HG03571 (cell line): ENCODE measurements around the gene WDR18.

Experiments
- ATAC-seq: cut with Tn5 transposase; IDR thresholded peaks from one replicate; pipeline ENCODE4 v1.9.1; 2021; ENCODE audit not compliant: unreplicated experiment

WDR18 gene

DNA sequence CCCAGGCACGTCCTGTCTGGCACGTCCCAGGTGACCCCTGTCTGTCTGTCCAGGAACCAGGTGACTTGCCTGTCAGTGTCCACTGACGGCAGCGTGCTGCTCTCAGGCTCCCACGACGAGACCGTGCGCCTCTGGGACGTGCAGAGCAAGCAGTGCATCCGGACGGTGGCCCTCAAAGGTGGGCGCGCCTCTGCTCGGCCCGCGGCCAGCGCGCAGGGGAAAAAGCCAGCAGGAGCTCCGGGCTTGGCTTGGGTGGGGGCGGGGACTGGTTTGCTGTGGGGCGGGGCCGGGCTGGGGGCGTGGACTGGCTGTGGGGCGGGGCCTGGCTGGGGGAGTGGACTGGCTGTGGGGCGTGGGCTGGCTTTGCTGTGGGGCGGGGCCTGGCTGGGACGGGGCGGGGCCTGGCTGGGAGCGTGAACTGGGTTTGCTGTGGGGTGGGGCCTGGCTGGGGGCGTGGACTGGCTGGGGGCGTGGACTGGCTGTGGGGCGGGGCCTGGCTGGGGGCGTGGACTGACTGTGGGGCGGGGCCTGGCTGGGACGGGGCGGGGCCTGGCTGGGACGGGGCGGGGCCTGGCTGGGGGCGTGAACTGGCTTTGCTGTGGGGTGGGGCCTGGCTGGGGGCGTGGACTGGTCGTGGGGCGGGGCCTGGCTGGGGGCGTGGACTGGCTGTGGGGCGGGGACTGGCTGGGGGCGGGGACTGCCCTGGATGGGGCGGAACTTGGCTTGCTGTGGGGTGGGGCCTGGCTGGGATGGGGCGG is 7.2 kb downstream of the WDR18 start:
- ATAC-seq, result no peak

DNA sequence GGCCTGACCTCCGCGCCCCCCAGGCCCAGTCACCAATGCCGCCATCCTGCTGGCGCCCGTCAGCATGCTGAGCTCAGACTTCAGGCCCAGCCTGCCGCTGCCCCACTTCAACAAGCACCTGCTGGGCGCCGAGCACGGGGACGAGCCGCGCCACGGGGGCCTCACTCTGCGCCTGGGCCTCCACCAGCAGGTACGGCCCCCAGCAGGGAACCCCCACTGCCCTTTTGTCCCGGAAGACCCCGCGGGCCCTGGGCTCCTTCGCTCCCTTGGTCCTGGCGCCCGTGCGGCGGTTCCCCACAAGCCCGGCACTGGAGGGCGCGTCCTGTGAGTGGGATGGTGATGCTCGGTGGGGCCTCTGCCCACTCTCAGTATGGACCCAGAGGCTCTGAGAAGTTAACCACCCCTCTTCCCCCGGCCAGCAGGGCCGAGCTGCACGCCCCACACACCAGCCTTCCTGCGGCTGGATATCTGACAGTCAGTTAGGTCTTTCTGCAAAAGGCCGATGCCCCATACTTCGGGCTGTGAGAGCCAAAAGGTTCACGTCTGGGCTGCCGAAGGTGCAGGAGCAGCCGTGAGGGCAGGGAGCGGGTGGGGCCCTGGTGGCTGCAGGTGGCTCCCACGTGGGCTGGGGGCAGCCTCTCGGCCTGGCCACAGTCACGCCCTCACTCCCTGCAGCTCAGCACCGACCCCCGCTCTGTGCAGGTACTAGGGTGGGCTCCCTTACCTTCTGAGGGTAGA is 8.0 kb downstream of the WDR18 start:
- no peak for ATAC-seq

DNA sequence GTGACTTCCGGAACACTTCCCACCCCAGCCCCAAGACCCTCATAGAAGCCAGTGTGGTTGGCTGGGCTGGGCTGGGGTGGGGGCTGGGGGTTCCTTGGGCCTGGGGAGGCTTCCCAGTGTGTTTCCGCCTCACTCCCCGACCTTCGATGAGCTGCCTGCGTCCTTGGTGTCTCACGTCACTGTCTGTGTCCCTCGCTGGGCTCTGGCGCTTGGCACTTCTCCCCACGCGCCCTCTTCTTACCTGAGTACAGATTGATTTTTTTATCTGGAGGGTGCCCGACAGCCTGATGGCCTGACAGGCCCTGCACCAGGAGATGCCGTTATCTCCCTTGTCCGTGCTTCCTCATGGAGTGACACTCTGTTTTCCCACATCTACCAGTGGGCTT is 8.5 kb downstream of the WDR18 start:
- no peak for ATAC-seq

DNA sequence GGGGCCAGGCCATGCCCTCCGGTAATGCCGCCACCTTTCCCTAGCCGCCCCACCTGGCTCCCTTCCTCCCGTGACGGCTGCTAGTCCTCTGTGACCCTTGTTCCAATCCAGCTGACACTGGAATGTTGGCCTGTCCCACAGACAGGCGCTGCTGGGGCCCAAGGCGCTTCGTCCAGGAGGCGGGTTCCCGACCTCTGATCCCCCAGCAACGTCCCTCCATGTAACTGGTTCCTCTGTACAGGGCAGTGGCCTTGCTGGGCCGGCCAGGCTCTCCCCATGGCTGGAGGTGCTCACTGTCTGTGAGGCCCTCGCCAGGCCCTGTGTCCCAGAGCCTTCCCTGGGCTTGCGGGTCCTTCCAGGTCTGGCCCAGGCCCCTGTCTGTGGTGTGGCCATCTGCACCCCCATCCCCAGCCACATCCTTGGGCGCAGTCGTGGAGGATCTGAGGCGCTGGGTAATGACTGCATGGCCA is 9.3 kb downstream of the WDR18 start:
- no peak for ATAC-seq

DNA sequence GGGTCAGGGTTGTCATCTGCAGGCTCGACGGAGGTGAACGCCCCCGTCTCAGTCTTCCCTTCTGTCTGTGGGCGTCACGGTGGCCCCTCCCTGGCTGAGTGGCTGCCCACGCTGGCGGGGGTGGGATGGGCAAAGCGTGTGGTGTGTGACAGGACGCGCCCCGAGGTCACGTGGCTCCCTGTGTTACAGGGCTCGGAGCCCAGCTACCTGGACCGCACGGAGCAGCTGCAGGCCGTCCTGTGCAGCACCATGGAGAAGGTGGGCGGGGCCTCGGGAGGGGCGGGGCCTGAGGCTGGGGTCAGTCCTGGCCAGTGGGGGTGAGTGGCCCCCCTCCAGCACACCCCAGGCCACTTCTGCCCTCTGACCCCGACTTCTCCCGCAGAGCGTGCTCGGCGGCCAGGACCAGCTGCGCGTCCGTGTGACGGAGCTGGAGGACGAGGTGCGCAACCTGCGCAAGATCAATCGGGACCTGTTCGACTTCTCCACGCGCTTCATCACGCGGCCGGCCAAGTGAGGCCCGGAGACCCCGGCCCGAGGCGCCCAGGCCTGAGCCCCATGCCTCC is 9.8 kb downstream of the WDR18 start:
- no peak for ATAC-seq

DNA sequence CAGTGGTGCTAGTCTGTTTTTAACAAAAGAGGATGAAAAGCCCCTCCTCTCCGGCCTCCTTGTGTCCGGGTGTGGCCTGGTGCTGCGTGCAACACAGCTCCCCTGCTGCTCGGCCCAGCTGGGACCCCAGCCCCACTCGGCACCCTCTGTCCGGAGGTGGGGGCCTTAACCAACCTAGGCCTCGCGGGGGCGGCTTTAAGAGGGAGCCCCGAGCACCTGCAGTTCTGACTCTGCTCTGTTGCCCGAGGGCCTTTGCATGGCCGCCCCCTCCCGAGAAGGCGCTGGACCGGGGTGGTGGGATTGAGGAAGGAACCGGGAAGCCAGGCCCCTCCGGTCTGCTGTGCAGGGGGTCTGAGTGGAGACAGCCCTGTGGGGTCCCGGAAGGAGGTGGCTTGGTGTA is 10.4 kb downstream of the WDR18 start:
- ATAC-seq, result no peak

DNA sequence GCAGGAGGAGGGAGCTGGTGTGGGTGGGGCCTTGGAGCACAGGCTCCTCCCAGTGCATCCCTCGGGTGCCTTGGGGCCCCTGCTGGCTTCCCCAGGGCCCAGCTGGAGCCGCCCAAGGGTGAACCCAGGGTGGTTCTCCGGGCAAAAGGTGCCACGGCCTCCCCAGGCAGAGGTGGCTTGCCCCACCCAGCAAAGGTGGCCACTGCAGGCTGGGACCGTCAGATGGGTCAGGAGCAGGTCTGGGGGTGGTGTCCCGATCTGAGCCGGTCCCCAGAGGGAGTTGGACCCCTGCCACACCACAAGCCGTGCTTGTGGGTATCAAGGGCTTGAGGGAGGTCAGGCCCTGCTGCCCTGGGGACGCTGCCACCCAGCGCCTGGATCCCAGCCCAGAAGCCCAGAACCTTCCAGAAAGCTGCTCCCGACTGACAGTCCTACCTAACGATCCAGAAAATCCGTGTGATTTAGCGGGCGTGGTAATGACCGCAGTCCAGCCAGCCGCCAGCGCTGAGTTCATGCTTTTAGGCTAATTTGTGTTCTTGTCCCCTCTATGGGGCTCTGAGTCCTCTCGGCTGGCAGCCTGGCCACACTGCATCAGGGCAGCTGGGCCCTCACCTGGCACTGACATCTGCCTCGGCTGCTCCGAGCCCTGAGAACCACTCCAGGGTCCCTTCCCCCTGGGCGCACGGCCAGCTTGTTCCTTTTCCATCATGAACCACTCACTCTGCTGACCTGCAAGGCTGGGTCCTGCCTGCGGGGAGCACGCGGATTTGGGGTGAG is 11.1 kb downstream of the WDR18 start:
- no peak for ATAC-seq

DNA sequence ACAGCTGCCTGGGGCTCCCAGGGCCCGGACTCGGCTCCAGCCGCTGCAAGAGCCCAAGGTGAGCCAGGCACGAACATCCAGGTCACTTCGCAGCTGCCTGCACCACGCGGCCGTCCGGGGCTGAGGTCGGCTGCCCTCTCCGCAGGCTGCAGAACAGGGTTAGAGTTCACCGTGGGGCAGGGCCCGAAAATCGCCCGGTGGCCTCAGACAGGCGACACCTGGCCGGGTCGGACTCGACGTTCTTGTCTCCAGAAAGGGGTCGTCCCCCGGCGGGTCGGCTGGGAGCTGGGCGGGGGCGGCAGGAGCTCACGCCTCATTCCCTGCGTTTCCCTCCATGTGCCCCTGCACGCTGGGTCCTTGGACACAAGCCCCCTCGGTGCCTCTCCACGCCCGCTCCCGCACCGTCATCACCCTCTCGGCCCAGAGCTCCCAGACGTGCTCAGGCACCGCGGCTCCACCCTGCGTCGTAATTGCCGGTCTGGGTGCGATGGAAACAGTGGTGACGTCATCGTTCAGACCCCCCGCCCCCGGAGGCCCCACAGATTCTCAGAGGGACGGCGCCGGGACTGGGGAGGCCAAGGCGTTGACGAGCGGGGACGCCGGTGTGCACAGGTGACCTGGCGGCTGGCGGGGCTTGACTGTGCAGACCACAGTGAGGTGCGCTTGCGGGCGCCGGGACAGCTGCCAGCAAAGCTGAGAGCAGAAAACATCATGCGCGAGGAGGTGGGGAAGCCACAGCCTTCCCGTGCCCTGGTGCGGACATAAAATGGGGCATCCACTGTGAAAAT is 12.1 kb downstream of the WDR18 start:
- ATAC-seq, result no peak

DNA sequence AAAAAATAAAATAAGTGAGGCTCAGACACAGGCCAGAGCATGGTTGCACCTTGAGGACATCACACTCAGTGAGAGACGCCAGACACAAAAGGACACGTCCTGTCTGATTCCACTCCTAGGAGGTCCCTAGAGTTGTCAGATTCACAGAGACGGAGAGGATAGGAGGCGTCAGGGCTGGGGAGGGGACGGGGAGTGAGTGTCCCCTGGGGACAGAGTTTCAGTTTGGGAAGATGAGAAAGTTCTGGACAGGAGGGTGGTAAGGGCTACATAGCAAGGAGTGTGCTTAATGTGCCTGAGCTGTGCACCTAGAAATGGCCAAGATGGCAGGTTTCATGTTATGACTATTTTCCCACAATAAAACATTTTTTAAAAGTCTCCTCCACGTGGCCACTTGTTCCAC is 13.9 kb downstream of the WDR18 start:
- ATAC-seq, result no peak

DNA sequence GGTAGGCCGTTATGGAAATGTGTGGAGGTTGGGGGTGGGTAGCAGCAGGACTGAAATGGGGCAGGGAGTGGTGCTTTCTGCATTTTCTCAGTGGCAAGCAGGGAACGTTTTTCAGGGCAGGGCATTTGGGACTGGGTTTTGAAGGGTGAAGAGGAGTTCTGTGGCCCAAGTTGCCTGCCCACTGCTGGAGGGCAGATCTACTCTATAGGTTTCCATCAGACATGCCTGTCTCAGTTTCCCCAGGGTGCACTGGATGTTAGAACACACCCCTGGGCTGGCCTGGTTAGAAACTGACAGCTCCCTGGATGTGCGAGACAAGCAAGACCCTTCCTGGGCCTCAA is 15.2 kb downstream of the WDR18 start:
- no peak for ATAC-seq

DNA sequence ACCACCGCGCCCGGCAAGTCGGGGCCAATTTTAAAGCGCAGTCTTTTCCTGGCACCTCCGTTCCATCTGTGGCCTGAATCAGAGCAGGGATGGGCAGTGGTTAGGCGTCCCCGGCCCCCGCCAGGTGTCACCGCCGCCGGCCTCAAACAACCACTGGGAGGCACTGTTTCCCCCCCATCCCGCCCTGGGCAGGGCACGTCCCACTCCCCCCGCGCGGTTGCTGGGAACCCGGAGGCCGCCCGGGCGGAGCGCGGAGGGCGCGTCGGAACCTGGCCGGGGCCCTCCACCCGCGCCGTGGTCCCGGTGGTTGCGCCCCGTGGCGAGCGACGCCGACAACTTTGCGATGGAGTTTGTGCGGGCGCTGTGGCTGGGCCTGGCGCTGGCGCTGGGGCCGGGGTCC is 15.9 kb downstream of the WDR18 start, which contains the start of gene GRIN3B:
Gene GRIN3B (plus strand): TSS at position 325 of the 400 bp plus-strand sequence. CDS start 19 bp downstream, at position 344.
- no peak for ATAC-seq

DNA sequence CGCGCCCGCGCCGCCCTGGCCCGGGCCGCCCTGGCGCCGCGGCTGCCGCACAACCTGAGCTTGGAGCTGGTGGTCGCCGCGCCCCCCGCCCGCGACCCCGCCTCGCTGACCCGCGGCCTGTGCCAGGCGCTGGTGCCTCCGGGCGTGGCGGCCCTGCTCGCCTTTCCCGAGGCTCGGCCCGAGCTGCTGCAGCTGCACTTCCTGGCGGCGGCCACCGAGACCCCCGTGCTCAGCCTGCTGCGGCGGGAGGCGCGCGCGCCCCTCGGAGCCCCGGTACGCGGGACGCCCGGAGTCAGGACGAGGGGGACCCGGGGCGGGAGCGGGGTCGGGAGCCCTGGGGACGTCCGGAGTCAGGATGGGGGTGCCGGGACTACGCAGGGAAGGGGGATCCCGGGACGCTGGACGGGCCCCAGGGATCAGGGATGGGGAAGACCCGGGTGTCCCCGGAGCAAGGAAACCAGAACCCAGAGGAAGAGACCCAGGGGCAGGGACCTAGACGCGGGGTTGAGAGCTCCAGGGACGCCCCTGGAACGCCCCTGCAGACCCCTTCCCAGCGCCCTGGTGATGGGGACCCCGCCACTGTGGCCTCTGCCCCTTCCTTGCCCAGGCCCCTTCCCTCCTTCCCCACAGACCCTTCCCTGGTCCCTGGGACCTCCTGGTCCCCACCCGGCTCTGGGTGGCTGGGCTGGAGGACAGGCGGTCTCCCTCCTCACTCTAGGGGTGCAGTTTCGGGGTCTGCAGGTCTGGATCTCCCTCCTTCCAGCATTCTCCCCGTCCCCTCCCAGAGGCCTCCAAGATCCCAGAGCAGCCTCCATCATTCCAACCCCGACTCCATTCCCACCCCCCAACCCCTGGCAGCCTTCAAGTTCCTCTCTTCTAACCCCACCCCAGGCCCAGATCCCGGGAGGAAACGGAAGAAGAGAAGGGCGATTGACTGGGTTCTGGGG is 16.7 kb downstream of the WDR18 start:
- ATAC-seq, result no peak

DNA sequence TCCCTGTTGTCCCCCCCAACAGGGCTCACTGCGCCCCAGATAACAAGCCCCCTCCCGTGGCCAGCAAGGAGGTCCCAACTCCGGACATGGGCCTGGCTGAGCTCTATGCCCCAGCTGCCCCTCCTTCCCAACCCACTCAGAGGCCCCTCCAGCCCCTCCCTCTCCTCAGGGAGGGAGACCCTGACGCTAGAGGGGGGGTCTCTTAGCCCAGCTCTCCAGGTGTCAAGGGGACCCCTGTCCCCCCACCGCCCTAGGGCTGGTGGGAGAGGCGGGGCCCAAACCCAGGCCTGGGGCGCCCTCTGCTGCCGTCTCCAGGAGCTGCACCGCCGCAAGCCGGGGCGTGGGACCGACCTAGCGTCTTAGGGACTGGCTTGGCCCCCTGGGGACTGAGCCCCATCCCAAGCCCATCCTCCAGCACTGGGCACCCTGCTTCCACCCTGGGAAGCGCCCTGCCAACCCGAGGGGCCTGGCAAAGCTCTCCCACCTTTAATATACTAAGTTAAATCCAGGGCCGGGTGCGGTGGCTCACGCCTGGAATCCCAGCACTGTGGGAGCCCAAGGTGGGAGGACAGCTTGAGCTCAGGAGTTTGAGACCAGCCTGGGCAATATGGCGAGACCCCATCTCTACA is 17.5 kb downstream of the WDR18 start:
- no peak for ATAC-seq

DNA sequence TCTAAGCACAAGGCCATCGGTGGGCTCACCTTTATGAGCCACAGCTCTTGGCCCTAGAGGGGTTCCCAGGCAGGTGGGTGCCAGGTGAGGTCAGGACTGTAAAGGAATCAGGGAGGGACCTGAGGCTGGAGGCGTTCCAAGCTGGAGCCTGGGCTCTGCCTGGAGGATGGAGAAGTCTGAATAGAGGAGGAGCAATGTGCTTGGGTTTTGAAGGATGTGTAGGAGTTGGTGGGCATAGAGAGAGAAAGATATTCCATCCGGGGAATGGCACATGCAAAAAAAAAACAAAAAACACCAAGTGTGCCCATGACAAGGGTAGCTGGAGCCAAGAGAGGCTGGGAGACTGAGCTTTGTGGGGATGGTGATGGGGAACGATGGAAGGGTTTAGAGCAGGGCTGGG is 18.5 kb downstream of the WDR18 start:
- no peak for ATAC-seq

DNA sequence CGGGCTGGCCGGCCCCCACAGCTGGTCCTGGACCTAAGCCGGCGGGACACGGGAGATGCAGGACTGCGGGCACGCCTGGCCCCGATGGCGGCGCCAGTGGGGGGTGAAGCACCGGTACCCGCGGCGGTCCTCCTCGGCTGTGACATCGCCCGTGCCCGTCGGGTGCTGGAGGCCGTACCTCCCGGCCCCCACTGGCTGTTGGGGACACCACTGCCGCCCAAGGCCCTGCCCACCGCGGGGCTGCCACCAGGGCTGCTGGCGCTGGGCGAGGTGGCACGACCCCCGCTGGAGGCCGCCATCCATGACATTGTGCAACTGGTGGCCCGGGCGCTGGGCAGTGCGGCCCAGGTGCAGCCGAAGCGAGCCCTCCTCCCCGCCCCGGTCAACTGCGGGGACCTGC is 19.1 kb downstream of the WDR18 start:
- no peak for ATAC-seq

DNA sequence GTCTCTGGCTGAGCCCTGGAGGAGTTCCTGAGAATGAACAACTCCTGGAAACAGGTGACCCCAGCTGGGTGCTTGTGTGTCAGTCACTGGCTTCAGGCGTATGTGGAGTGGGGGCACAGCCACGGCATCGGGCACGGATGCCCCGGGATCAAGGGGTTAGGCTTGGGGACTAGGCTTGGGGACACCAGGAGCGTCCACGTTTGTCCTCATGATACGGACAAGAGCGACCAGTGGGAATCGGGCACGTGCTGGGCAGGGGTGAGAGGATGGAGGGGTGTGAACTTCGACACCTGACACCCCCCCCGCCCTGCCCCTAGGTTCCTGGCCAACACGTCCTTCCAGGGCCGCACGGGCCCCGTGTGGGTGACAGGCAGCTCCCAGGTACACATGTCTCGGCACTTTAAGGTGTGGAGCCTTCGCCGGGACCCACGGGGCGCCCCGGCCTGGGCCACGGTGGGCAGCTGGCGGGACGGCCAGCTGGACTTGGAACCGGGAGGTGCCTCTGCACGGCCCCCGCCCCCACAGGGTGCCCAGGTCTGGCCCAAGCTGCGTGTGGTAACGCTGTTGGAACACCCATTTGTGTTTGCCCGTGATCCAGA is 20.2 kb downstream of the WDR18 start:
- ATAC-seq, result no peak

DNA sequence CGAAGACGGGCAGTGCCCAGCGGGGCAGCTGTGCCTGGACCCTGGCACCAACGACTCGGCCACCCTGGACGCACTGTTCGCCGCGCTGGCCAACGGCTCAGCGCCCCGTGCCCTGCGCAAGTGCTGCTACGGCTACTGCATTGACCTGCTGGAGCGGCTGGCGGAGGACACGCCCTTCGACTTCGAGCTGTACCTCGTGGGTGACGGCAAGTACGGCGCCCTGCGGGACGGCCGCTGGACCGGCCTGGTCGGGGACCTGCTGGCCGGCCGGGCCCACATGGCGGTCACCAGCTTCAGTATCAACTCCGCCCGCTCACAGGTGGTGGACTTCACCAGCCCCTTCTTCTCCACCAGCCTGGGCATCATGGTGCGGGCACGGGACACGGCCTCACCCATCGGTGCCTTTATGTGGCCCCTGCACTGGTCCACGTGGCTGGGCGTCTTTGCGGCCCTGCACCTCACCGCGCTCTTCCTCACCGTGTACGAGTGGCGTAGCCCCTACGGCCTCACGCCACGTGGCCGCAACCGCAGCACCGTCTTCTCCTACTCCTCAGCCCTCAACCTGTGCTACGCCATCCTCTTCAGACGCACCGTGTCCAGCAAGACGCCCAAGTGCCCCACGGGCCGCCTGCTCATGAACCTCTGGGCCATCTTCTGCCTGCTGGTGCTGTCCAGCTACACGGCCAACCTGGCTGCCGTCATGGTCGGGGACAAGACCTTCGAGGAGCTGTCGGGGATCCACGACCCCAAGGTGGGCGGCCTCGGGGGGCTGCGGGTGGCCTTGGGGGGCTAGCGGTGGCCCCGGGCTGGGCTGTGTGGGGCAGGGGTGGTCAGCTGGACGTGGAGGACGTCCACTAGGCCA is 20.9 kb downstream of the WDR18 start:
- no peak for ATAC-seq
